HEK293T (cell line): ENCODE data around the gene ADGRL2.

ENCODE experiments used
- CTCF ChIA-PET: fragments of 350-600 bp; formaldehyde crosslinking; extraction: SDS; loops from one replicate; lab custom pipeline; 2021; ENCODE audit warnings: antibody characterized with exemption, inconsistent platforms; lab: Yijun Ruan, JAX
- POLR2A ChIA-PET: fragments of 350-600 bp; formaldehyde crosslinking; extraction: SDS; loops from one replicate; lab custom pipeline; 2020; ENCODE audit warnings: antibody characterized with exemption, inconsistent platforms; lab: Yijun Ruan, JAX
- DNase-seq: peaks from one replicate; pipeline ENCODE4 v3.0.0; 2012; ENCODE audit warnings: mixed read lengths; ENCODE audit errors: extremely low spot score
- ARNT ChIP-seq: fragments of 450-650 bp; IDR thresholded peaks from 2 replicates; pipeline ENCODE4 v1.6.1; 2017; ENCODE audit warnings: mild to moderate bottlenecking
- BHLHE40 ChIP-seq: fragments of 450-650 bp; IDR thresholded peaks from 2 replicates; pipeline ENCODE4 v1.6.1; 2016; ENCODE audit warnings: mild to moderate bottlenecking, moderate library complexity, borderline replicate concordance
- CTBP1 ChIP-seq: fragments of 450-650 bp; IDR thresholded peaks from 2 replicates; pipeline ENCODE4 v1.6.1; 2016; ENCODE audit warnings: borderline replicate concordance
- ELF4 ChIP-seq: fragments of 450-650 bp; IDR thresholded peaks from 2 replicates; pipeline ENCODE4 v1.6.1; 2017; ENCODE audit warnings: antibody characterized with exemption
- FOXA1 ChIP-seq: fragments of 450-650 bp; IDR thresholded peaks from 2 replicates; pipeline ENCODE4 v1.6.1; 2016; ENCODE audit warnings: mild to moderate bottlenecking
- FOXK2 ChIP-seq: fragments of 450-650 bp; IDR thresholded peaks from 2 replicates; pipeline ENCODE4 v1.6.1; 2016; ENCODE audit warnings: mild to moderate bottlenecking
- FOXM1 ChIP-seq: fragments of 450-650 bp; IDR thresholded peaks from 2 replicates; pipeline ENCODE4 v1.6.1; 2017; ENCODE audit warnings: mild to moderate bottlenecking, borderline replicate concordance
- HDGF ChIP-seq: fragments of 450-650 bp; IDR thresholded peaks from 2 replicates; pipeline ENCODE4 v1.6.1; 2017; ENCODE audit warnings: antibody characterized with exemption, borderline replicate concordance
- L3MBTL2 ChIP-seq: fragments of 450-650 bp; conservative IDR thresholded peaks from 2 replicates; pipeline ENCODE4 v1.6.1; 2016; ENCODE audit warnings: mild to moderate bottlenecking
- LEF1 ChIP-seq: fragments of 450-650 bp; IDR thresholded peaks from 2 replicates; pipeline ENCODE4 v1.6.1; 2017; ENCODE audit warnings: mild to moderate bottlenecking, borderline replicate concordance
- NFRKB ChIP-seq: fragments of 450-650 bp; IDR thresholded peaks from 2 replicates; pipeline ENCODE4 v1.6.1; 2016; ENCODE audit warnings: mild to moderate bottlenecking, moderate library complexity
- PKNOX1 ChIP-seq: fragments of 450-650 bp; IDR thresholded peaks from 2 replicates; pipeline ENCODE4 v1.6.1; 2016
- SP1 ChIP-seq: fragments of 450-650 bp; IDR thresholded peaks from 2 replicates; pipeline ENCODE4 v1.6.1; 2017
- SUZ12 ChIP-seq: fragments of 450-650 bp; IDR thresholded peaks from 2 replicates; pipeline ENCODE4 v1.6.1; 2016; ENCODE audit warnings: mild to moderate bottlenecking
- TARDBP ChIP-seq: fragments of 450-650 bp; IDR thresholded peaks from 2 replicates; pipeline ENCODE4 v1.6.1; 2016
- ZNF384 ChIP-seq: fragments of 450-650 bp; IDR thresholded peaks from 2 replicates; pipeline ENCODE4 v1.6.1; 2016

ADGRL2 gene

GRCh38 chr1:81841795-81842194, 41.1 kb downstream of the ADGRL2 start:
- DNase-seq = no peak
- TF ChIP-seq SP1 = no peak
- no peak for TF ChIP-seq FOXA1
- no peak for TF ChIP-seq CTBP1
- TF ChIP-seq FOXM1 = no peak
- TF ChIP-seq LEF1 = no peak
- no peak for TF ChIP-seq PKNOX1
- TF ChIP-seq NFRKB = no peak
- TF ChIP-seq FOXK2 = no peak
- no peak for TF ChIP-seq ZNF384
- TF ChIP-seq TARDBP = no peak
- TF ChIP-seq L3MBTL2 = no peak
- TF ChIP-seq HDGF = no peak
- no peak for TF ChIP-seq BHLHE40
- CTCF ChIA-PET = no interaction called here
- POLR2A ChIA-PET = no interaction called here

DNA sequence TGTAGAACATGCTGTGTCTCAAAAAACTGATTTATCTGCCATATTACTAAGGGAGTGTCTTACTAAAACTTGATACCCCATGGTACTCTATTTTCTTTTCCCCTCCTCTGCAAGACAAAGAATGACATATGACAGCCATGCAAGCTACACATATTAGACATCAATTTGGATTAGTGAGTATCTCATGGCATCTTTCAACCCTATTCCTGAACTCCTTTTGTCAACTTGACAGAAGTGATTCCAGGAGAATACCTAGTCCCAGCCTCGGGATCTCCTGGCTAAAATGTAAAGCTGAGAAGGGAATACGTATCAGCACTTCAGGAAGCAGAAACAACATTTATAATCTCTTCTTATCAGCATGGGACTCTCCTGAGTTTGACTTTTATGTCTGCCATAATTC, 43.7 kb downstream of the ADGRL2 start:
- no peak for DNase-seq
- ChIA-PET POLR2A (no interaction called here), CTCF (no interaction called here)
- TF ChIP-seq PKNOX1 (peak; percentile 44; the same call in 1 of the 2 replicates), SUZ12 (no peak)

DNA sequence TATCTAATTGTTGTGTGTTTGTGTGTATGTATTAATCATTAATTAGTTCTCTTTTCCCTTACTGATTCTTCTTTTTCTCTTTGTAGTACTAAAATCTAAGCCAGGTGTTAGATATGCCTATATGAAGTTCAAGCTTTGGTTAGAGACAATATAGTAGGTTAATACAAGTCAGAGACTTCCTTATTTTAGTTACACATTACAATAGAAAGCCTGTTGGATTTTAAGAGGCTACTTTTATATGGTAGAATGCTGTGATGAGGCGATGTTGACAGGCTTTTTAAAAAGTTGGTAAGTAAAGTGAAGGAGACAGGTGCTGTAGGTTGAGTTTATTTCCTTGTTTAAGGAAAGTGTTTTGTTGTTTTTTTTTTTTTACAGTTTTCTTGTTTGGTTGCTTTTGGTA, 45.9 kb downstream of the ADGRL2 start:
- TF ChIP-seq FOXM1 = no peak
- no peak for TF ChIP-seq FOXA1
- no peak for TF ChIP-seq ELF4
- no peak for TF ChIP-seq L3MBTL2
- no peak for TF ChIP-seq HDGF
- no peak for TF ChIP-seq PKNOX1
- ChIA-PET POLR2A (no interaction called here), CTCF (no interaction called here)
- DNase-seq = no peak

DNA sequence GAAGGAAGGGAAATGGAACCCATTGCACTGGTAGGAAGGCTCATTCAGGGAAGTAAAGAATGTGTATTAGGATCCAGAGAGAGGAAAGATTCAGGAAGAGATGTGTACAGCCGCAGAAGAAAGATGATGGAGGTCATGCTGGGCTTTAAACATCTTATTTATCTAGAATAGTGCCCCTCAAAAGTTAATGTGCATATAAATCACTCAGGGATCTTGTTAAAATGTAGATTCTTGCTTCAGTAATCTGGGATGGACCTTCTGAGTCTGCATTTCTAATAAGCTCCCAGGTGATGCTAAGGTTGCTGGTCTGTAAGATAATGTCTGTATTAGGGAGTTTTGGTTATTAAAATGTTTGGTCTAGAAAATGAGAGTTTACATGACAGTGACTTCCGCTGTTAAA, 46.3 kb downstream of the ADGRL2 start:
- DNase-seq = no peak
- TF ChIP-seq FOXA1 (no peak), PKNOX1 (peak; percentile 86)
- ChIA-PET CTCF (no interaction called here), POLR2A (no interaction called here)

DNA sequence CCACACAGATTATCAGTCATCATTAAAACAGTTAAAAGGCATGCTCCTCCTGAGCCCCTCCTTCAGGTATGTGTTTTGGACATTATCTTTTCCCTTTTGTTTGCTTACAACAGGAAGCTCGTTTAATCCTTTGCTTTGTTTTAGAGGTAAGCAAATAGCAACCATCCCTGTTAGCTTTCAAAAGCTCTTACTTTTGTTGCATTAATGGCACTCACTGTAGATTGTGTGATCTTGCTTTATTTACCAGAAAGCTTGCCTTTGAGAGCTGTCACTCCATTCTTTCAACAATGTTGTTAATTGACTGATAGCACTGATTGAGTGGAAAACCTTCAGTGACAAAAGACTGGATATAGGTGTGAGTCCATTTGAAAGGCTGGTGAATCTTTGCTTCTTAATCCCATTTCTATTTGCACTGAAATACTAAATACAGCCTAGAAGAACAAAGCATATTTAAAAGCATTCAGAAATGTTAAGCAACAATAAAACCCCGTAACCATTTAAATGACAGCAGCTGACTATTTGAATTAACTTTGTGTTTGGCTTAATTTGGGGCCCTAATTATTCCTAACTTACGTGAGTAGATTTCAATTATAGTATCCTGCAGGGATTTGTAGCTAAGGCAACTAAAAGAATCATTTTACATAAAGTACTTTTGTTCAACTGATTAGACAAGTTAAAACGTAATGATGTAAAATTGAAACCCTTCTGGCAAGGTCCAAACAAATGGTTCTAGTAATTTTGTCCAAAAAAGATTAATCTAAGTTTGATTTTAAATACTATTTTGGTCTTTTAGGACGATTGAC, 48.3 kb downstream of the ADGRL2 start:
- no peak for TF ChIP-seq ELF4
- peak; percentile 65 for TF ChIP-seq PKNOX1
- ChIA-PET CTCF (no interaction called here), POLR2A (no interaction called here)
- no peak for DNase-seq

GRCh38 chr1:81850031-81850430, 49.3 kb downstream of the ADGRL2 start:
- POLR2A ChIA-PET = interaction anchor here (1.2 kb wide), 1 partner anchor 17 kb away, joined by 3 read pairs; no protein-coding TSS in a partner anchor
- TF ChIP-seq HDGF (no peak), LEF1 (no peak), L3MBTL2 (no peak), ARNT (no peak), FOXA1 (no peak), SUZ12 (no peak)
- DNase-seq = no peak
- CTCF ChIA-PET = no interaction called here
